GM21737 (cell line): ENCODE data around the gene CEP295NL.
"Not testable (repeated sequence)": the region's sequence is repeated elsewhere in the genome, so short reads cannot be mapped to it uniquely, and the experiment has no call there.

Experiments
- ATAC-seq: cut with Tn5 transposase; IDR thresholded peaks from one replicate; pipeline ENCODE4 v1.9.1; 2021; ENCODE audit warnings: mild to moderate bottlenecking, moderate library complexity; ENCODE audit not compliant: unreplicated experiment

The CEP295NL gene

DNA sequence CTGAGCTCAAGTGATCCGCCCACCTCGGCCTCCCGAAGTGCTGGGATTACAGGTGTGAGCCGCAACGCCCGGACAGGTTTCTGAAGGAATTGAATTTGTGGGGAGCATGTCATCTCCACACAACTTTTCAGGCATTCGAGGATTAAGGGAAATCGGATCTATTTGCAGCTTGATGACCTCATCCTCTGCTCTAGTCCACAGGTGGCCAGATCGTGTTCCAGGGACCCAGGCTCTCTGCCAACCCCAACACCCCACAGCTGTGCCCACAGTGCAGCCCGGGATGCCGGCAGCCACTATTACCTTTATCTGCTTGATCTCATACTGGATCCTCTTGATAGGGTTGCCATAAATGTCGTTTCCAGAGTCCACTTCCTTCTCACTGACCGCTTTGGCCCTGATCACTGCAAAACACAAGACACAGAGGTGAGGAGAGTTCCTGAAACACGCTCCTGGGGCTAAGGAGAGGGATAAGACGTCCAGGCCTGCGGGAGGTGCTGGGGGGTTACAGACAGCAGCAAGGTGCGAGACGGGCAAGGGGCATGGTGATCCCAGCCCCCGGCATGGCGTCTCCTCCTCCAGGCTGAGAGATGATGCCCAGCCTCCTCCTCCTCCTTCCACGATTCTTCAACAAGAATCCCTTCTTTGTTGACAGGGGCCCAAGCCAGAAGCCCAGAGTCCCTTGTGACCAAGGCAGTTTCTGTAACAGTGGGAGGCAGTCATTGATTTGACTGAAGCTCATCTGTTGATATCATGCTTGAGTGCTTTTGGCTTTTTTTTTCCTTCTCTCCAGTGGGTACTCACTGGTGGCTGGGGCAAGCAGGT is 29.3 kb downstream of the CEP295NL start:
- no peak for ATAC-seq

DNA sequence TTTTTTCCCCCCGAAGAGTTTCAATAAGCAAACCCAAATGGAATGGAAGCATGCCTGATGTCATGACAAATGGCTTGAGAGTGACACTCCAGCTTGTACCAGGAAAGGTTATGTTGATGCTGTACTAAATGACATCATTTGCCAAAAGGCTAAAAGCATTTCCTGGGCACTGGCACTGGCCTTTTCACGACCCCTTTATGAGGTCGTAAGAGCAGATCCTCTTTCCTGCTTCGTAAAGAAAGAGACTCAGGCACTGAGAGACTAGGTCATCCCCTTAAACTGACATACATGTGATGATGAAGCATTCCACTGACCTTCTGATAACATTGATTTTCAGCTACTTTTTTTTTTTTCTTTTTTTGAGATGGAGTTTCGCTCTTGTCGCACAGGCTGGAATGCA is 30.5 kb downstream of the CEP295NL start:
- no peak for ATAC-seq

DNA sequence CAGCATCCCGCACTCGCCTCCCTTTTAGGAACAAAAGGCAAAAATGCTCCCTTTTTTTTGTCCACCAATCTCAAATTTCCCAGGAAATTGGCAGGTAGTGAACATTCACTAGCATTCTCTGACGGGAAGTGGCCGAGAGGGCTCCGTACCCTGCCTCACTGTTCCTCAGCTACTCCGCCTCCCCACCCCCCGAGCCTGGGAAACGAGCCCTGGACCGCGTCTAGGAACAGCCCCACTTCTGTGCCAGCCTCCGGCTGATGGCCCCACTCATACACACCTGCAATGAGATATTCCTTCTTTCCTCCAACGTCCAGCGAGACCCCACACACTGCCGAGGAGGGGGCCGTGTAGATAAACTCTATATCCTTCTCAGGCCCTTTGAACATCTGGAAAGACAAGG is 32.4 kb downstream of the CEP295NL start:
- no peak for ATAC-seq

DNA sequence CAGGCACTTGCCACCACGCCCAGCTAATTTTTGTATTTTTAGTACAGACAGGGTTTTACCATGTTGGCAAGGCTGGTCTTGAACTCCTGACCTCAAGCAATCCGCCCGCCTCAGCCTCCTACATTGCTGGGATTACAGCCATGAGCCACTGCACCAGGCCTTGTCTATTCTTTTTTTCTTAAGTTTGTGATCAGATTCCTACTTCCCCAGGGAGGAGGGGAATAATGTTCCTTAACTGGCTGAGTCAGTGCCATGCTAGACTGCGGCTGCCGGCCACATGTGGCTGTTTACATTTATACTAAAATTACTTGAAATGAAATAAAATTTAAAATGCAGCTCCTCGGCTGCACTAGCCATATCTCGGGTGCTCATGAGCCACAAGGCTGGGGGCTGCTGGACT is 34.6 kb downstream of the CEP295NL start:
- no peak for ATAC-seq

DNA sequence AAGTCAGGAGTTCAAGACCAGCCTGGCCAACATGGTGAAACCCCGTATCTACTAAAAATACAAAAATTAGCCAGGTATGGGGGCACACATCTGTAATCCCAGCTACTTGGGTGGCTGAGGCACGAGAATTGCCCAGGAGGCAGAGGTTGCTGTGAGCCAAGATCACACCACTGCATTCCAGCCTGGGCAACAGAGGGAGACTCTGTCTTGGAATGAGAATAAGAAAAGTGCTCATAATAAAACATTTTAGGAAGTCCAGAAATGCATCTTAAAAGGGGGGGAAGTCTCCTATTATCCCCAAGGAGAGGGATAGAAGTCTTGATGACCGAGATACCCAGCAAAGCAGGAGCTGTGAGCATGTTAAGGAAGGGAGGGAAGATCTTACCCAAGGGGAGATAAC is 36.0 kb downstream of the CEP295NL start:
- not testable (repeated sequence) for ATAC-seq

DNA sequence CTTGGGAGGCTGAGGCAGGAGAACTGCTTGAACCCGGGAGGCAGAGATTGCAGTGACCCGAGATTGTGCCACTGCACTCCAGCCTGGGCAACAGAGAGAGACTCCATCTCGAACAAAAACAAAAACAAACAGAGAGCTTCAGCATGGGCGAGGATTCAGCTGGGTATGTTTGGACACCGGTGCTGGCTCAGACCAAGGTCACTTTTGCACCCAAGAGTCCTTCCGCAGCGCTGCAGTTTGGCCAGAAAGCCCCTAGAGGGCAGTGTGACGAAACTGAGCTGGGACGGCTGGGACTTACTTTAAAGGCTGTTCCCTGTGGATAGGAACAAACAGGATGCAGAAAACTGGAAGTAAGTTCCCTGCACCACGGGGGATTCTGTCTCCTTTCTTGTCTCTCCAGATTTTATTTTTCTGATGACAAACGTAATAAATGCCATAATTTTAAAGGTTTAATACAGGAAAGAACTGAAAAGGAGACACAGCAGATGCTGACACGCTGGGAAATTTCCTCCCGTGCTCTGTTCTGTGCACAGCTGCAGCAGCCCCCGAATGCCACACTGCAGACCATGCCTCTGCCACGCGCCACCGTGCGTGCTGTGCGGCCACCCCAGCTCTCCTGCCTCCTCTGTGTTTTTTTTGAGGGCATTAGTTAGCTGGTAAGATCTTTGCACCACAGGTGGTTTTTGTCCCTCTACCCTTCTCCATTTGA is 37.2 kb downstream of the CEP295NL start:
- no peak for ATAC-seq

DNA sequence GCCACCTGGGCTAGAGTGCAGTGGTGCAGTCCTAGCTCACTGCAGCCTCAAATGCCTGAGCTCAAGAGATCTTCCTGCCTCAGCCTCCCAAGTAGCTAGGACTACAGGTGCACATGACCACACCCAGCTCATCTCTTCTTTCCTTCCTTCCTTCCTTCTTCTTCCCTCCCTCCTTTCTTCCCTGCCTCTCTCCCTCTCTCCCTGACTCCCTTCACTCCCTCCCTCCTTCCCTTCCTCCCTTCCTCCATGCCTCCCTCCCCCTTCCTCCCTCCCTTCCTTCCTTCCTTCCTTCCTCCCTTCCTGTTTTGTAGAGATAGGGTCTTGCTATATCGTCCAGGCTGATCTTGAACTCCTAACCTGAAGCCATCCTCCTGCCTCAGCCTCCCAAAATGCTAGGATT is 38.9 kb downstream of the CEP295NL start:
- ATAC-seq, result no peak

DNA sequence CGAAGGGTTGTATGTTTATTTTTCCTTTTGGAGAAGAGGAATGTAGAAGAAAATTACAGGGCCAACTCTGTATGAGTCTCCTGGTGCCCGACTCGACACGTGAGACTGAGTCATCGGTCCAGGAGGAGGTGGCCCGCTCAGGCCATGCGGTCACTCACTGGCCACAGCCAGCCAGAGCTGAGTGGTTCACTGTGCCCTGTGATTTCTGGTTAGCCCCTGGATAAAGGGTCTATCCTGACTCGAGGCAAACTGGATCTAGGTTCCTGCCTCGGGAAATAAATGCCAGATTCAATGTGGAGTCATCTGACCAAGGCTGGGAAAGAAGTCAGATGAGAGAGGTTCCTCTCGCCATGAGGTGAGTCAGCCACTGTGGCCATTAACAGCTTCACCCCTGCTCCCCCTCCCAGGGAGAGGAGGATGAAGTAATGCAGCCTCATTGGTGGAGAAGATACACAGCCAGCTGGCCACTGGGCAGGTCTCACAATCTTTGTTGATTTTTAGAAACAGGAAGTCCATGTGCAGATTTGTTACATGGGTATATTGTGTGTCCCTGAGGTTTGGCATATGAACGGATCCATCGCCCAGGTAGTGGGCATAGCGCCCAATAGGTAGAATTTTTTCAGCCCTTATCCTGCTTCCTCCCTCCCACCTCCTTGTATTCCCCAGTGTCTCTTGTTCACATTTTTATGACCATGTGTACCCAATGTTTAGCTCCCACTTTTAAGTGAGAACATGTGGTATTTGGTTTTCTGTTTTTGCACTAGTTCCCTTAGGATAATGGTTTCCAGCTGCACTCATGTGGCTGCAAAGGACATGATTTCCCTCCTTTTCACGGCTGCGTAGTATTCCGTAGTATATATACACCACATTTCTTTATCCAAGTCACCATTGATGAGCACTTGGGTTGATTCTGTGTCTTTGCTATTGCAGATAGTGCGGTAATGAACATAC is 40.7 kb downstream of the CEP295NL start:
- no peak for ATAC-seq

DNA sequence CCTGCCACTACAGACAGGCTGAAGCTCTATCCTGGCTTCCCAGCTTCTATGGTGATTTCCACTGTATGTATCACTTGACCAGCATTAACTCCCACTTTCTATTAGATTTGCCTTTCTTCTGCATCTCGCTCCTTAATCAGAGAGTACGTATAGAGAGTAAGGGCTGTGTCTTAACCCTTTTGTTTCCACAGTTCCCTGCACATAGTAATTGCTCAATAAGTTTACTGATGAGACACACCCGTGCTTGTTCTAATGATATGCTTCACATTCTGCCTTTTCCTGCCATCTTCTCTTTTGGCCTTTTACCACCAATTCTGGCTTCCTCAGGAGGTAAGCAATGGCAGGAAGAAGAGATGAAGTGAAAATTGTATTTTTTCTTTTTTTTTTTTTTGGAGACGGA is 41.8 kb downstream of the CEP295NL start:
- ATAC-seq, result no peak

DNA sequence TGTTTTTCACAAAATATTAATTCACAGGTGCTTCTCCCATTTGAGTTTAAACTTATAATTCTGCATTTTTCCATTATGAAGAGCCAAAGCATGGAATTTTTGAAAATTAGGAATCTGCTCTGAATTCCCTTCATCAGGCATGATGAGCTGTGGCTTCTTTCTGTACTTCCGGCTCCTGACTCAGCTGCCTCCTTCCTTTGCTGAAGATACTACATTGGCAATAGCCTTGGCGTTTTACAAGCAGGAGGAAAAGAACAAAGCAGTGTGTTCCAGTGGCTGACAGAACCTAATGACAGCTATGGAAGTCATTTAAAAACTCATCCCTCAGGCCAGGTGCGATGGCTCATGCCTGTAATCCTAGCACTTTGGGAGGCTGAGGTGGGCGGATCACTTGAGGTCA is 44.0 kb downstream of the CEP295NL start:
- ATAC-seq, result no peak

DNA sequence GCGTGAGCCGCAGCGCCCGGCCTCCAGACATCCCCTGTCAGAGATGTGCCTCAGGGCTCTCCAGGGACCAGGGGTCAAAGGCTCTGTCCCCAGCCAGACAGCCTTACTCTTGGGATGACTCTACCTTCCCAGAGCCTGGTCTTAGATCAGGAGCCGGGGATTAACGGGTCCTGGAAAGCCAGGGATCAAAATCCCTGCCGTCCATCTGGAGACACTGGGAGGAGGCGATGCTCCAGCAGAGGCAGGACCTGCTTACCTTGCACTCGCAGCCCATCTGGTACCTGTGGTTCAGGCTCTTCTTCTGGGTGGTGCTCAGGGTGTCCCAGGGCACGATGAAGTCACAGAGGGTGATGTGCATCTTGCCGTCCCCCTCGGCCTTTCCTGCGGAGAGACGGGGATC is 45.7 kb downstream of the CEP295NL start:
- ATAC-seq, result no peak

DNA sequence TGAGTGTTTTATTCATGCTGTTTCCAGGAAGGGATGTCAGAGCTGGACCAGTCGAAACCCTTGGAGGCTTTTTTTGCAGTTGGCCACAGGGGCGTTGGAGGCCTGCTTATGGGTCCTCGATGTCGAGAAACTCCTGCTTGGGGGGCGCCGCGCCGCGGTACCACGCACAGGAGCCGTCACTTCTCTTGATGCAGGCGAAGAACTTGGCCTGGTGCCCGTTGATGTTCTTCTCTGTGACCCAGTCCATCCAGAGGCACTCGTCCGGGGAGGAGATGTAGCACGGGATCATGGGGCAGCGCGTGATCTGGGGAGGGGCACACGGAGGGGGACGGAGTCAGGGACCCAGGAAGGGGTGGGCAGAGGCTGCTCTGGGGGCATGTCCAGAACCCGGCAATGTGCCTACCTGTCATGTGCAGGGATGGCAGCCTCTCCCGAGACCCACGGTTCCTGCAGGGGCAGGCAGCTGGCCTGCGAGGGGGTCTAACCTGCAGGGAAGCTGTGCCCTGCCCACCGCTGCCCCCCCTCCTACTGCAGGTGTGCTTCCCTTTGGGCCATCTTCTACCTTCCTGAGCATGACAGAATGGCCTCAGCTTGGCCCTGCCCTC is 47.3 kb downstream of the CEP295NL start:
- ATAC-seq, result no peak

DNA sequence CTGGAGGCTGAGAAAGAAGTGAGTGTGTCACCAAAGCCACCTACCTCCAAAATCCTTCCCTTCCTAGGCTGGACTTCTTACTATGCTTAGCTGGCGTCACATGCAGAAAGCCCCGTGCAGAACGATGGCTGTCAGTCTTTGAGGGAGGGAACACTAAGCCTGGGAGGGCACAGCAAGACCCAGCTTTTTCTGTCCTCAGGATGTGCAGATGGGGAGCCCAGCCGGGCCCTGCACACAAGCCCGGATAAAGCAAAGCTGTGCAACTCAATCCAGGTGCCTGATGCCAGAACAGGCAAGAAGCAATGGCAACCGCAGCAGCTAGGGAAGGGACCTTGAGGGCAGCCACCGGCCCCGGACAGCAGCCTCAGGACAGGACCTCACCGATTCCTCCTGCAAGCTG is 48.5 kb downstream of the CEP295NL start:
- no peak for ATAC-seq

DNA sequence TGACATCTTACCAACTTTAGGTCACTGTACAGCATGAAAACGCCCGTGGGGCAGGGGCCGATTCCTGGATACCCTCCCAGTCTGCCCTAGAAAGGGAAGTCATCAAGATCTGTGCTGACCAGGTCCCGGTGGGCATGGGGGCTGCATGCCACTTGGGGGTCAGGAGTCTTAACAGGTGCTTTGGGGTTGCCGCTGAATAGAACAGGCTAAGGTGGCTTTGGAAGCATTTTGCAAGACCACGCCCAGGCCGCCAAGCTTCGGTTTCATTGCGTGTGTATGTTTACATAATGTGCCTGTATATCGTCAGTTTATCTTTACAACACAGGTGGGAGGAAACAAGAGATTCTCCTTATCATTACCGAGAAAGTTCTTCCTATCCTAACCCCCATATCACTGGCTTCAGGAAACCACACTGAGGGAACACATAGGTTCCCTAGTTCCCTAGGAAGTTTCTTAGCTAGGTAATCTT is 49.0 kb downstream of the CEP295NL start:
- no peak for ATAC-seq

DNA sequence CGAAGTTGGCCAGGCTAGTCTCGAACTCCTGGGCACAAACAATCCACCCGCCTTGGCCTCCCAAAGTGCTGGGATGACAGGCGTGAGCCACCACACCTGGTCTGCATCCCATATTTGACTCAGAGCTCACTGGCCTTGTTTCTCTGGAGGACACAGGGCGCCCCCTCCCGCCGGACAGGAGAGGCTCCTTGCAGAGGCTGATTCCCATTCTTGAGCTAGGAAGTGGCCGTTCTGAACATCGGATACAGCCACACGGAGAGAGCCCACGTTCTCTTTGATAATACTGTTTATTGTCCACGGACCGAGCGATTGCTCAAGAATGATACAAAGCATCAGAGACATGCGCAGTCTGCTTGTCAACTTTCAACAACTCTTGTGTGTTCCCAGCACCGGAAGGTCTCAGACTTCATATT is 50.3 kb downstream of the CEP295NL start:
- ATAC-seq, result no peak

DNA sequence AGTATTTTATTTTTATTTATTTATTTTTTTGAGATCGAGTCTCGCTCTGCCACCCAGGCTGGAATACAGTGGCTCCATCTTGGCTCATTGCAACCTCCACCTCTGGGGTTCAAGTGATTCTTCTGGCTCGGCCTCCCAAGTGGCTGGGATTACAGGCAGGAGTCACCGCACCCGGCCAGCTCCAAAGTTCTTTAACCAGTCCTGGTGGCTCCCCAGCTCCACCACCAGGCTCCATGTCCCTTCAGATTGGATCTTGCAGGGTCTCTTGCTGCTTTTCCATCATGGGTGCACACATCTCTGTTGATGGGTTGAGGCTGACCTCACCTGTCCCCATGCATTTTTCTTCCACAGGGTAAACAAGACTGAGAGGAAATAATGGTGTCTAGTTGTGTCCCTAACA is 54.0 kb downstream of the CEP295NL start:
- ATAC-seq, result no peak

DNA sequence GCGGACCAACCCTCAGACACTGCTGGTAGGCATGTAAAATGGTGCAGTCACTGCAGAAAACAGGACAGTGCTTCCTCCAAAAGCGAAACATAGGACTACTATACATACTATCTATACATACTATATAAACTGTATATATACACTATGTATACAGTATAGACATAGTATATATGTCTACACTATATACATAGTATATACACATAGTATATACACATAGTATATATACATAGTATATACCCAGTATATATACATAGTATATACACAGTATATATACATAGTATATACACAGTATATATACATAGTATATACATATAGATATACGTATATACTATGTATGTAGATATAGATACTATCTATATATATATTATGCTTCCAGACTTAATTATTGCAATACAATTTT is 55.9 kb downstream of the CEP295NL start:
- ATAC-seq, result no peak

DNA sequence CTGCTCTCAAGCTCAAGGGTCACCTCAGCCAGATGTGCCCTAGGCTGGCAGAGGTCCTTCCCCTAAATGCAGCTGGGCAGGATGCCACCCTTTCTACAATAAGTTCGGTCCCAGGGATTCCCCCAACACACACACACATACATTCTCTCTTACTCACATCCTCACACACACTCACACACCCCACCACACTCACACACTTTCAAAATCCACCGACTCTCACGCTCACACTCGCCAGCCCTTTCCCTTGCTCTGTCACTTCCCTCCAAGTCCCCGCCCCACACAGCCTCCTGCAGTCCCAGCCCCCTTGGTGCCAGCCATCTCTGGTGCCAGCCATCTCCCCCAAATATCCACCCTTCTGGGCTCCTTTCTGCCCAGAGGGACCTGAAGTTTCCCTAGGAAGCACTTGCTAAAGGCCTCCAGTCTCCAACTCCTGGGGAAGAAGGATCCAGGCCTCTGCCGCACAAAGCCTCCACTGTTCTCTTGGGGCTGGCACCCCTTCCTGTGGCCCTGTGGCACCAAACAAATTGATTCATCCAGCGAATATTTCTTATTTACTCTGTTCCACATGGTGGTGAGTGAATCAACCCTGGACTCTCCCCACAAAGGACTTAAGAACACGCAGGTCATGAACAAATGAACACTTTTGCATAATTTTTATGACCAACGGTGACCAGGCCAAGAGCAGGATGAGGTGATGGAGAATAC is 58.5 kb downstream of the CEP295NL start:
- no peak for ATAC-seq

DNA sequence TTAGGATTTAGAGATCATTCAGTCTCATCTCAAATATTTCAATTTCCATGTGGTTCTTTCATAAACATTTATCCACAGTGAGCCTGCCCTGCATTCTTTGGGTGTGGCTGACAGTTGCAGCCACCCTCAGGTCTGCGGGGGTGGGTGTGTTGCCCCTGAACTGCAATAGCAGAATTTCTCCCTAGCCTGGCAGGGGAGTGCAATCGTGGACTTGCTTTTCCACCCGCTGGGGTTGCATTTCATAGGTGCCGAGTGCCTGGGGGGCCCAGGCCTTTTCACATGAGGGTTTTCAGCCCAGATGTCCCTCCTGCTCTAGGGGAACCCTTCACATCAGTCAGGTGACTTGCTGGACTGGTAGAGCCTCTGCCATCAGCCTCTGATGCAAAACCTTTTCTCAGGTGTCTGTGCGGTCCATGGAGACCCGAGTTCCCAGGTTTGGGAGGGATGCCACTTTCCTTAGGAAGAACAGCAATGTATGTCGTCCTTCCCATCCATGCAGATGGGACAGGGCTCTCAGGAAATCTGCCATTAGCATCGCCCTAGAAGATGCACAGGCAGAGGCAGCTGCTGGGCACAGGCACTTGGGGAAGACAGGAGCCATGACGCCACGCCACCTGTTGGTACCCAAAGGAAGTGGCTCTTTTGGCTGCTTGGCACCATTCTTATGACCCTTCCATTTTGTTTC is 60.0 kb downstream of the CEP295NL start:
- ATAC-seq, result no peak
